ENCODE measurements around the gene COG3.
A peak's percentile ranks its signal among the peaks of the same experiment; 100 is the strongest.

The COG3 gene

GRCh38 chr13:45511310-45512097, 46.8 kb downstream of the COG3 start:
- Histone ChIP-seq H3K4me2 (ENCODE audit: low read depth, low read length) (no peak overlapping the region), H3K4me1 (ENCODE audit: low read length) (no peaks in the 10 kb centered on the region), H4K20me1 (ENCODE audit: insufficient read depth, low read length) (no peaks in the 10 kb centered on the region), H3K9me3 (replicated peaks; ENCODE audit: insufficient read depth, low read length) (no peaks in the 10 kb centered on the region), H3K27ac (ENCODE audit: low read length) (no peak overlapping the region), H3F3A (ENCODE audit: insufficient read depth, low read length) (no peaks in the 10 kb centered on the region), H3K79me2 (ENCODE audit: low read length) (no peaks in the 10 kb centered on the region), H3K9ac (ENCODE audit: low read length) (no peak overlapping the region), H3K9me2 (replicated peaks; ENCODE audit: insufficient read depth, low read length) (no peaks in the 10 kb centered on the region), H2AFZ (ENCODE audit: low read length) (no peak overlapping the region), H3K27me3 (replicated peaks; ENCODE audit: insufficient read depth, low read length) (no peaks in the 10 kb centered on the region), H3K36me3 (replicated peaks; ENCODE audit: insufficient read depth, low read length) (no peaks in the 10 kb centered on the region), H3K4me3 (ENCODE audit: low read length) (no peak overlapping the region)
- TF ChIP-seq EZH2phosphoT487 (IDR thresholded peaks at IDR 0.05; ENCODE audit: low read length) (no peak), CTCF (IDR thresholded peaks at IDR 0.05; ENCODE audit: low read length) (peak; percentile 64)
- peak; percentile 6 for DNase-seq

- no peak for DNase-seq
- Histone ChIP-seq H3K36me3 (replicated peaks; ENCODE audit: insufficient read depth, low read length) (no peaks in the 10 kb centered on the region), H3K27ac (ENCODE audit: low read length) (no peak overlapping the region), H3K9me2 (replicated peaks; ENCODE audit: insufficient read depth, low read length) (no peaks in the 10 kb centered on the region), H3F3A (ENCODE audit: insufficient read depth, low read length) (no peaks in the 10 kb centered on the region), H4K20me1 (ENCODE audit: insufficient read depth, low read length) (no peaks in the 10 kb centered on the region), H3K4me1 (ENCODE audit: low read length) (no peaks in the 10 kb centered on the region), H3K9ac (ENCODE audit: low read length) (no peak overlapping the region), H3K4me3 (ENCODE audit: low read length) (no peak overlapping the region), H3K79me2 (ENCODE audit: low read length) (no peaks in the 10 kb centered on the region), H3K4me2 (ENCODE audit: low read depth, low read length) (no peak overlapping the region), H3K9me3 (replicated peaks; ENCODE audit: insufficient read depth, low read length) (no peaks in the 10 kb centered on the region), H2AFZ (ENCODE audit: low read length) (no peak overlapping the region), H3K27me3 (replicated peaks; ENCODE audit: insufficient read depth, low read length) (no peaks in the 10 kb centered on the region)
- TF ChIP-seq CTCF (IDR thresholded peaks at IDR 0.05; ENCODE audit: low read length) (no peak), EZH2 (optimal IDR thresholded peaks at IDR 0.05; ENCODE audit: low read depth, low read length) (no peak), EZH2phosphoT487 (IDR thresholded peaks at IDR 0.05; ENCODE audit: low read length) (no peak)
Observed at GRCh38 chr13:45512098-45512496, 47.4 kb downstream of the COG3 start.

GRCh38 chr13:45516757-45517156, 52.0 kb downstream of the COG3 start:
- no peak for TF ChIP-seq EZH2 (optimal IDR thresholded peaks at IDR 0.05; ENCODE audit: low read depth, low read length)
- TF ChIP-seq EZH2phosphoT487 (IDR thresholded peaks at IDR 0.05; ENCODE audit: low read length): no peak
- TF ChIP-seq CTCF (IDR thresholded peaks at IDR 0.05; ENCODE audit: low read length): no peak
- no peaks in the 10 kb centered on the region for H4K20me1 ChIP-seq (ENCODE audit: insufficient read depth, low read length)
- DNase-seq: no peak
- no peak overlapping the region for H3K27ac ChIP-seq (ENCODE audit: low read length)
- no peak overlapping the region for H3K4me3 ChIP-seq (ENCODE audit: low read length)
- H3K4me2 ChIP-seq (ENCODE audit: low read depth, low read length): no peak overlapping the region
- H3F3A ChIP-seq (ENCODE audit: insufficient read depth, low read length): no peaks in the 10 kb centered on the region
- no peaks in the 10 kb centered on the region for H3K79me2 ChIP-seq (ENCODE audit: low read length)
- no peaks in the 10 kb centered on the region for H3K36me3 ChIP-seq (replicated peaks; ENCODE audit: insufficient read depth, low read length)
- no peaks in the 10 kb centered on the region for H3K9me2 ChIP-seq (replicated peaks; ENCODE audit: insufficient read depth, low read length)
- H3K4me1 ChIP-seq (ENCODE audit: low read length): no peaks in the 10 kb centered on the region
- no peak overlapping the region for H2AFZ ChIP-seq (ENCODE audit: low read length)
- H3K9ac ChIP-seq (ENCODE audit: low read length): no peak overlapping the region
- H3K27me3 ChIP-seq (replicated peaks; ENCODE audit: insufficient read depth, low read length): no peaks in the 10 kb centered on the region
- no peaks in the 10 kb centered on the region for H3K9me3 ChIP-seq (replicated peaks; ENCODE audit: insufficient read depth, low read length)

All from MM.1S (cell line).